Brain microvascular endothelial cell (primary cell): ENCODE results near the gene TMCO1.
A peak's percentile ranks its signal among the peaks of the same experiment; 100 is the strongest.
"Not testable (repeated sequence)": the region's sequence is repeated elsewhere in the genome, so short reads cannot be mapped to it uniquely, and the experiment has no call there.

Experiments used
- DNase-seq: peaks from one replicate; pipeline ENCODE4 v3.0.0-alpha.2; 2020
- H3K27ac ChIP-seq: fragments of 250-450 bp; sonication (Bioruptor Pico); 2 replicates; pipeline ENCODE4 v1.5.1; 2020; ENCODE audit warnings: mild to moderate bottlenecking, moderate library complexity
- H3K27me3 ChIP-seq: fragments of 250-450 bp; sonication (Bioruptor Pico); replicated peaks from 2 replicates; pipeline ENCODE4 v1.5.1; 2020; ENCODE audit warnings: mild to moderate bottlenecking
- H3K36me3 ChIP-seq: fragments of 250-450 bp; sonication (Bioruptor Pico); replicated peaks from 2 replicates; pipeline ENCODE4 v1.5.1; 2020; ENCODE audit warnings: mild to moderate bottlenecking
- H3K4me3 ChIP-seq: 2 replicates; pipeline ENCODE4 v1.5.1; 2011; ENCODE audit warnings: low read depth, mild to moderate bottlenecking, control low read depth, low read length, moderate library complexity
- CTCF ChIP-seq: IDR thresholded peaks from 2 replicates; pipeline ENCODE4 v1.5.1; 2011; ENCODE audit warnings: low read depth, mild to moderate bottlenecking, moderate library complexity, low read length, control low read depth, inconsistent platforms; ENCODE audit errors: missing control alignments
- in situ Hi-C: cut with HindIII; loops from 2 replicates; pipeline ENCODE4 v1.10.0; 2017; ENCODE audit warnings: low sequenced_read_pairs, low pct_ligation_motif_present

TMCO1 gene

GRCh38 chr1:165737196-165737595 lies 31.5 kb downstream of the TMCO1 start:
- Histone ChIP-seq H3K36me3 (peaks cover 27% of the 10 kb centered on the region), H3K4me3 (no peak overlapping the region), H3K27ac (no peak overlapping the region), H3K27me3 (no peaks in the 10 kb centered on the region)
- no peak for DNase-seq
- TF ChIP-seq CTCF: no peak
- in situ Hi-C loops: no loop called here

GRCh38 chr1:165734906-165735305 lies 33.8 kb downstream of the TMCO1 start:
- TF ChIP-seq CTCF: no peak
- no peak overlapping the region for H3K27ac ChIP-seq
- H3K36me3 ChIP-seq: peaks cover 13% of the 10 kb centered on the region
- no peak overlapping the region for H3K4me3 ChIP-seq
- DNase-seq: no peak
- in situ Hi-C loops: no loop called here
- H3K27me3 ChIP-seq: no peaks in the 10 kb centered on the region

GRCh38 chr1:165726841-165727240 lies 41.8 kb downstream of the TMCO1 start:
- Histone ChIP-seq H3K36me3 (peaks cover 19% of the 10 kb centered on the region), H3K27ac (no peak overlapping the region)
- in situ Hi-C loops: no loop called here

GRCh38 chr1:165726169-165726568 lies 42.5 kb downstream of the TMCO1 start:
- no peak overlapping the region for H3K4me3 ChIP-seq
- no peak for TF ChIP-seq CTCF
- H3K27me3 ChIP-seq: no peaks in the 10 kb centered on the region
- in situ Hi-C loops: no loop called here
- H3K27ac ChIP-seq: no peak overlapping the region
- peaks cover 17% of the 10 kb centered on the region for H3K36me3 ChIP-seq
- no peak for DNase-seq

More at GRCh38 chr1:165726841-165727240, 41.8 kb downstream of the TMCO1 start:
- TF ChIP-seq CTCF: no peak
- no peak overlapping the region for H3K4me3 ChIP-seq
- no peak for DNase-seq
- no peaks in the 10 kb centered on the region for H3K27me3 ChIP-seq

- no peaks in the 10 kb centered on the region for H3K27me3 ChIP-seq
- no peak overlapping the region for H3K4me3 ChIP-seq
- peak; percentile 80 for TF ChIP-seq CTCF
- no peaks in the 10 kb centered on the region for H3K36me3 ChIP-seq
- peak; percentile 65 for DNase-seq
- in situ Hi-C loops: loop anchor here (25.0 kb wide), 1 partner anchor 194 kb away; no protein-coding TSS in a partner anchor
- no peak overlapping the region for H3K27ac ChIP-seq
These were observed 50.7 kb downstream of the TMCO1 start for GRCh38 chr1:165717918-165718515.

- H3K27ac ChIP-seq, H3K4me3 ChIP-seq, H3K27me3 ChIP-seq, DNase-seq, H3K36me3 ChIP-seq: not testable (repeated sequence)
- in situ Hi-C loops: loop anchor here (25.0 kb wide), 1 partner anchor 196 kb away; no protein-coding TSS in a partner anchor
These were observed 52.2 kb downstream of the TMCO1 start for GRCh38 chr1:165716265-165717051.
